B cell (primary cell): ENCODE measurements around the gene SEPHS2. TPM values are rescaled to one million over a fixed set of nuclear protein-coding genes. Genes with fewer than 3 reads are reported as not detected.

ENCODE experiments used
- ATAC-seq: fragments of 200-7000 bp; cut with Tn5 transposase; one replicate; pipeline ENCODE4 v1.10.0; 2021; ENCODE audit warnings: low read depth, mild to moderate bottlenecking, moderate number of reproducible peaks, moderate library complexity
- CTCF ChIA-PET: fragments of 350-600 bp; sonication (Branson Sonifier 250); formaldehyde crosslinking; loops from one replicate; lab custom pipeline; 2021; ENCODE audit warnings: antibody characterized with exemption, inconsistent platforms; lab: Charles Lee
- POLR2A ChIA-PET: fragments of 350-600 bp; sonication (Branson Sonifier 250); formaldehyde crosslinking; loops from one replicate; lab custom pipeline; 2021; ENCODE audit warnings: antibody characterized with exemption; lab: Charles Lee
- DNase-seq: peaks from one replicate; pipeline ENCODE4 v3.0.0; 2013
- H2AFZ ChIP-seq: 2 replicates; pipeline ENCODE4 v1.6.1; 2012; ENCODE audit warnings: mild to moderate bottlenecking, low read depth, low read length; ENCODE audit not compliant: insufficient read depth, poor library complexity, severe bottlenecking
- H3K27ac ChIP-seq, 2 donors: 1 replicate in 1 of 2; 2 replicates in 1 of 2; pipeline ENCODE4 v1.5.1; 2012 to 2013; ENCODE audit warnings: low read length in 2 of 2, mild to moderate bottlenecking in 2 of 2, moderate library complexity in 1 of 2
- H3K27me3 ChIP-seq, 4 experiments: fragments of 200-600 bp in 1 of 4; sonication (generic) in 1 of 4; replicated peaks in 1 of 4; 1 replicate in 2 of 4; 2 replicates in 2 of 4; pipeline versions ENCODE4 v1.6.1 to v1.7.0; 2013 to 2016; ENCODE audit warnings: low read length in 3 of 4, mild to moderate bottlenecking in 2 of 4, mixed read lengths in 1 of 4, moderate library complexity in 1 of 4; ENCODE audit not compliant: insufficient read depth in 4 of 4, control insufficient read depth in 3 of 4; ENCODE audit errors: control extremely low read depth in 1 of 4
- H3K36me3 ChIP-seq, 2 experiments: replicated peaks in 1 of 2; 1 replicate in 1 of 2; 2 replicates in 1 of 2; pipeline versions ENCODE4 v1.6.1 to v1.7.1; 2013; ENCODE audit warnings: low read length in 1 of 2; ENCODE audit not compliant: insufficient read depth in 2 of 2, control insufficient read depth in 1 of 2; ENCODE audit errors: control extremely low read depth in 1 of 2, extremely low read depth in 1 of 2
- H3K4me1 ChIP-seq, 2 donors: fragments of 200-600 bp in 1 of 2; sonication (generic) in 1 of 2; 1 replicate in 1 of 2; 2 replicates in 1 of 2; pipeline versions ENCODE4 v1.5.1 to v1.6.1; 2013 to 2017; ENCODE audit warnings: low read length in 2 of 2; ENCODE audit not compliant: control insufficient read depth in 2 of 2, insufficient read depth in 2 of 2
- H3K4me2 ChIP-seq: replicated peaks from 2 replicates; pipeline ENCODE3; 2012; ENCODE audit warnings: mild to moderate bottlenecking, low read depth, low read length; ENCODE audit not compliant: poor library complexity, severe bottlenecking
- H3K4me3 ChIP-seq, 5 experiments: fragments of 200-600 bp in 1 of 5; sonication (generic) in 1 of 5; 1 replicate in 3 of 5; 2 replicates in 2 of 5; pipeline versions ENCODE4 v1.5.1 to v1.7.0; 2011 to 2016; ENCODE audit warnings: low read length in 4 of 5, mild to moderate bottlenecking in 4 of 5, low read depth in 2 of 5, control low read depth in 1 of 5, moderate library complexity in 1 of 5; ENCODE audit not compliant: insufficient read depth in 1 of 5; ENCODE audit errors: control extremely low read depth in 1 of 5, extremely low read depth in 1 of 5
- H3K79me2 ChIP-seq: fragments of 200-600 bp; sonication (generic); one replicate; pipeline ENCODE4 v1.6.0; 2016; ENCODE audit warnings: low read length; ENCODE audit not compliant: control insufficient read depth, insufficient read depth
- H3K9ac ChIP-seq: fragments of 200-600 bp; sonication (generic); 2 replicates; pipeline ENCODE4 v1.6.1; 2017; ENCODE audit warnings: mild to moderate bottlenecking, low read length, moderate library complexity
- H3K9me3 ChIP-seq, 3 donors: one replicate each; pipeline versions ENCODE4 v1.6.1 to v1.7.1; 2013; ENCODE audit warnings: low read length in 2 of 3; ENCODE audit not compliant: control insufficient read depth in 2 of 3, insufficient read depth in 1 of 3; ENCODE audit errors: control extremely low read depth in 1 of 3
- H4K20me1 ChIP-seq: 2 replicates; pipeline ENCODE4 v1.6.0; 2012; ENCODE audit warnings: mild to moderate bottlenecking, low read length; ENCODE audit not compliant: insufficient read depth, control insufficient read depth, poor library complexity, severe bottlenecking
- H3K27ac Mint-ChIP-seq: one replicate; pipeline ENCODE4 v1.8.0; 2021; ENCODE audit warnings: mixed read lengths
- H3K27me3 Mint-ChIP-seq: one replicate; pipeline ENCODE4 v1.8.0; 2021; ENCODE audit warnings: mixed read lengths
- H3K4me1 Mint-ChIP-seq: one replicate; pipeline ENCODE4 v1.8.0; 2021; ENCODE audit warnings: mixed read lengths
- H3K4me3 Mint-ChIP-seq: one replicate; pipeline ENCODE4 v1.8.0; 2021; ENCODE audit warnings: mixed read lengths
- H3K9me3 Mint-ChIP-seq: one replicate; pipeline ENCODE4 v1.8.0; 2022; ENCODE audit warnings: mixed read lengths; ENCODE audit not compliant: insufficient read depth
- EZH2 ChIP-seq: IDR thresholded peaks from 2 replicates; pipeline ENCODE4 v1.6.1; 2012; ENCODE audit warnings: borderline replicate concordance, low read depth, mild to moderate bottlenecking, moderate library complexity, low read length; ENCODE audit not compliant: insufficient read depth, poor library complexity, severe bottlenecking
- WGBS: methylation state at CpG from one replicate; pipeline ENCODE4 v1.1.5; 2013; ENCODE audit warnings: missing lambda C conversion rate; ENCODE audit not compliant: insufficient coverage; 5-methylcytosine and 5-hydroxymethylcytosine counted together
- intact Hi-C: fragments of 100-400 bp; cut with micrococcal nuclease; formaldehyde crosslinking; loops from one replicate; pipeline ENCODE4 v1.10.0; 2022
- polyA plus RNA-seq: library from polyadenylated mRNA; depleted of rRNA; stranded (reverse); fragments of >200 nt; gene quantifications from 2 replicates; pipeline ENCODE4 v1.2.3, GENCODE V29; 2012
- total RNA-seq, 2 donors: library from RNA; stranded (reverse); fragments of 120-200 nt in 1 of 2; gene quantifications; 1 replicate in 1 of 2; 2 replicates in 1 of 2; pipeline versions ENCODE4 v1.2.3 to v1.2.4, GENCODE V29; 2013 to 2022
- TF ChIP-seq, protein P1 (sequence below): fragments of 200-600 bp; IDR thresholded peaks from one replicate; pipeline ENCODE4 v1.8.0; 2022; ENCODE audit warnings: antibody characterized with exemption, mild to moderate bottlenecking

The SEPHS2 gene
- total and polyA plus RNA-seq, 2 donors (not counting 1 experiment from before 2014, with no cell fraction given): 13.8 to 63.2 TPM

DNA sequence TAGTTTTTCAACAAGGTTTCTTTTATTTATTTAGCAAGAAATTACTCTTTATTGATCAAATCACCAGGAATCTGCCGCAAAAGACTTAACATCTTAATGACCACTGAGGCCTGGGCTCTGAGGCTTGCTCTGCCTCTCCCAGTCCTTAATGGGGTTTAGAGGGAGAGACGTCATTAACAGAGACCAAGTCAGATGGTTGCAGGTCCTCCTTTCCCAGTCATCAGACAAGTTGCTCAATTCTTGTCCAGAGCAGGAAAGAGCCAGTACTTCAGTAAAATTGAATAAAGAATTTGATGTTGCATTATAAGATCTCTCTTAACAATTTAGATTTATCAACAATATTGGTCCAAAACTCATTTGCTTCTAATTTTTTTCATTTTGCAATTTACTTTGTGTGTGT is 2.0 kb downstream of the SEPHS2 start:
- WGBS: 100% methylated on average over 1 of the region's 2 CpGs
- CTCF ChIA-PET: interaction anchor here (4.1 to 6.3 kb wide), 2 partner anchors 13 to 92 kb away, joined by 17 to 35 read pairs; partner anchors contain the start of genes DCTPP1 and ZNF747

More for the DNA sequence above, 2.0 kb downstream of the SEPHS2 start:
- no peak for ATAC-seq
- peak overlapping the region; percentile 72 for H3K4me2 ChIP-seq
- intact Hi-C loops: loop anchor here (2.0 kb wide), 2 partner anchors 15 to 29 kb away; partner anchors contain the start of gene ITGAL
- H3K27me3 Mint-ChIP-seq: no peaks in the 10 kb centered on the region
- POLR2A ChIA-PET: no interaction called here
- H3K4me3 Mint-ChIP-seq: peak overlapping the region; percentile 96
- H3K36me3 ChIP-seq: peaks cover 0 to 18% of the 10 kb centered on the region in 2 experiments
- no peaks in the 10 kb centered on the region for H3K27me3 ChIP-seq
- H3K79me2 ChIP-seq: peaks cover 25% of the 10 kb centered on the region
- H3K9me3 Mint-ChIP-seq: no peaks in the 10 kb centered on the region
- H3K4me3 ChIP-seq: no peak overlapping the region
- no peak for DNase-seq
- H4K20me1 ChIP-seq: peaks cover 22% of the 10 kb centered on the region
- no peak overlapping the region for H3K9ac ChIP-seq
- peaks cover 53% of the 10 kb centered on the region for H3K4me1 Mint-ChIP-seq
- H3K9me3 ChIP-seq: peaks cover 0 to 6% (median 0%) of the 10 kb centered on the region in 3 donors
- H3K4me1 ChIP-seq: peaks cover 44 to 45% of the 10 kb centered on the region in 2 donors
- peak overlapping the region; percentile 2 for H3K27ac Mint-ChIP-seq
- no peak overlapping the region for H2AFZ ChIP-seq
- H3K27ac ChIP-seq: peak overlapping the region in 1 of 2 donors; percentile 11
- TF ChIP-seq, protein P1, sequence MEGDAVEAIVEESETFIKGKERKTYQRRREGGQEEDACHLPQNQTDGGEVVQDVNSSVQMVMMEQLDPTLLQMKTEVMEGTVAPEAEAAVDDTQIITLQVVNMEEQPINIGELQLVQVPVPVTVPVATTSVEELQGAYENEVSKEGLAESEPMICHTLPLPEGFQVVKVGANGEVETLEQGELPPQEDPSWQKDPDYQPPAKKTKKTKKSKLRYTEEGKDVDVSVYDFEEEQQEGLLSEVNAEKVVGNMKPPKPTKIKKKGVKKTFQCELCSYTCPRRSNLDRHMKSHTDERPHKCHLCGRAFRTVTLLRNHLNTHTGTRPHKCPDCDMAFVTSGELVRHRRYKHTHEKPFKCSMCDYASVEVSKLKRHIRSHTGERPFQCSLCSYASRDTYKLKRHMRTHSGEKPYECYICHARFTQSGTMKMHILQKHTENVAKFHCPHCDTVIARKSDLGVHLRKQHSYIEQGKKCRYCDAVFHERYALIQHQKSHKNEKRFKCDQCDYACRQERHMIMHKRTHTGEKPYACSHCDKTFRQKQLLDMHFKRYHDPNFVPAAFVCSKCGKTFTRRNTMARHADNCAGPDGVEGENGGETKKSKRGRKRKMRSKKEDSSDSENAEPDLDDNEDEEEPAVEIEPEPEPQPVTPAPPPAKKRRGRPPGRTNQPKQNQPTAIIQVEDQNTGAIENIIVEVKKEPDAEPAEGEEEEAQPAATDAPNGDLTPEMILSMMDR: no peak
- TF ChIP-seq EZH2: no peak
